Epithelial cell of proximal tubule (primary cell): ENCODE measurements around the gene NUDT16L1. TPM values are rescaled to one million over a fixed set of nuclear protein-coding genes. Genes with fewer than 3 reads are reported as not detected.
"Not testable (repeated sequence)": the region's sequence is repeated elsewhere in the genome, so short reads cannot be mapped to it uniquely, and the experiment has no call there.

Experiments
- DNase-seq: peaks from one replicate; pipeline ENCODE4 v3.0.0-alpha.2; 2011; ENCODE audit warnings: low read depth
- H3K4me3 ChIP-seq: 2 replicates; pipeline ENCODE4 v1.5.1; 2011; ENCODE audit warnings: low read depth, mild to moderate bottlenecking, low read length
- total RNA-seq: library from RNA; depleted of rRNA; stranded (reverse); fragments of >200 nt; gene quantifications from 2 replicates; pipeline ENCODE4 v1.2.3, GENCODE V29; 2015
- TF ChIP-seq, protein P1 (sequence below): conservative IDR thresholded peaks from 2 replicates; pipeline ENCODE4 v1.5.1; 2012; ENCODE audit warnings: low read depth, mild to moderate bottlenecking, low read length

Gene NUDT16L1
- total RNA-seq = 23.8 and 37.4 TPM in 2 replicates

DNA sequence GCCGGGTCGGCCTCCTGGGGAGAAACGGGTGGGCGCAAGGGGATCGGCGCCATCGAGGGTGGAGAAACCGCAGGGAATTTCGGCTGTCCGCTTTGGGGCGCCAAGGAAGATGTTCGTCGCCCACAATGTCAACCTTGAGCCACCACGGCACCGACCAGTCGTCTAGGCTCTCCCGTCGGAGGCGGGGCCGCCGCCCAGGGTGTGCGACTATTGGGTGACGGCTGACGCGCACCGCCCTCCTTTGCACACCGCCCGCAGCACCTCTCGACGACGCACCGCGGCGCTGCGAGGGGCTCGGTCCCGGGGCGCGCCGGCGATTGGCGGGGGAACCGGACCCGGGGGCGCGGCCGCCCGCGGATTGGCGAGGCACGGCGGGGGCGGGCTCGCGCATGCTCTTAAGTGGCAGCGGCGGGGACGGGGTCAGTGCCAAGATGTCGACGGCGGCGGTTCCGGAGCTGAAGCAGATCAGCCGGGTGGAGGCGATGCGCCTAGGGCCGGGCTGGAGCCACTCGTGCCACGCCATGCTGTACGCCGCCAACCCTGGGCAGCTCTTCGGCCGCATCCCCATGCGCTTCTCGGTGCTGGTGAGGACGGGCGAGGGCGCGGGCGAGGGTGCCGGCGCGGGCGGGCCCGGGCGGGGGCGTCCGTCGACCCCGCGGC lies at the start of gene NUDT16L1:
Gene NUDT16L1 (plus strand): TSS at position 267 of the 660 bp plus-strand sequence. CDS start 165 bp downstream, at position 432.
- no peak for DNase-seq
- TF ChIP-seq, protein P1, sequence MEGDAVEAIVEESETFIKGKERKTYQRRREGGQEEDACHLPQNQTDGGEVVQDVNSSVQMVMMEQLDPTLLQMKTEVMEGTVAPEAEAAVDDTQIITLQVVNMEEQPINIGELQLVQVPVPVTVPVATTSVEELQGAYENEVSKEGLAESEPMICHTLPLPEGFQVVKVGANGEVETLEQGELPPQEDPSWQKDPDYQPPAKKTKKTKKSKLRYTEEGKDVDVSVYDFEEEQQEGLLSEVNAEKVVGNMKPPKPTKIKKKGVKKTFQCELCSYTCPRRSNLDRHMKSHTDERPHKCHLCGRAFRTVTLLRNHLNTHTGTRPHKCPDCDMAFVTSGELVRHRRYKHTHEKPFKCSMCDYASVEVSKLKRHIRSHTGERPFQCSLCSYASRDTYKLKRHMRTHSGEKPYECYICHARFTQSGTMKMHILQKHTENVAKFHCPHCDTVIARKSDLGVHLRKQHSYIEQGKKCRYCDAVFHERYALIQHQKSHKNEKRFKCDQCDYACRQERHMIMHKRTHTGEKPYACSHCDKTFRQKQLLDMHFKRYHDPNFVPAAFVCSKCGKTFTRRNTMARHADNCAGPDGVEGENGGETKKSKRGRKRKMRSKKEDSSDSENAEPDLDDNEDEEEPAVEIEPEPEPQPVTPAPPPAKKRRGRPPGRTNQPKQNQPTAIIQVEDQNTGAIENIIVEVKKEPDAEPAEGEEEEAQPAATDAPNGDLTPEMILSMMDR = no peak
- peak within 1 kb of the TSS; percentile 85 for H3K4me3 ChIP-seq

DNA sequence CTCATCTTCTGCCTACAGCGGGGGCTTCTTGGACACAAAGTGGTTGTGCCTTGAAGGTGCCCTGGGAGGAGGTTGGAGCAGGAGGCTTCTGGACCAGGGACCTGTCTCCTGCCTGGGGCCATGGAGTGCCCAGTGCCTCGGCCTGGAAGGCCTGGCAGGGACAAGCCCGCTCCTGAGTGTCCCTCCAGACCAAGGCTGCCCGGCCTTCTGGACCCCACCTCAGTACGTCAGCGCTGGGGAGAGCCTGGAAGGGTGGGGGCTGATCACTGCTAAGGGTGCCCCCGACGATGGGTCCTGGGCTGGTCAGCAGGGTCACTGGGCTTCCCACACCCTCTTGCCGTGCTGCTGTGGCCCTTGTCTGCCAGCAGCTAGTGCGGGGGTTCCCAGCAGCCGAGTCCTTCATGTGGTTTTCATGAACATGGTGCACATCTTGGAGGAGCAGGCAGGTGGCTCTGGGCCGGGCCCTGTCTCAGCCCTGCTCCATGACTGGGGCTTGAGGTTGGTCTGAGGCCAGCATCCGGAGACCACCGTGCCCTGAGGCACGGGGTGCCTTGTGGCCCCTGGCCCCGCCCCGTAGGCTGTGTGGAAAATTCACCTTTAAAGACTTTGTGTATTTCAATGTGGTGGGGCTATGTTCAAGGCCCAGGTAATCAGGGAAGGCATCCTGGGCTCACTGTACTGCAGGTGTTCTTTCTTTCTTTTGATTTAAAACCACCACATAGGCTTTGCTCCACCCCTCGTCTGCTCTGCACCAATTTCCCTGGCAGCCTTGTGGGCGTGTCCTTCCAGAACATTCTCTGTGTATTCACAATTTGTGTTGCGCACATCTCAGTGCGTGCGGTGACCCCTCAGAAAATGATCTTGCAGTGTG lies 46.4 kb upstream of the NUDT16L1 start:
- no peak overlapping the region for H3K4me3 ChIP-seq
- no peak for DNase-seq
- TF ChIP-seq, protein P1 = no peak

DNA sequence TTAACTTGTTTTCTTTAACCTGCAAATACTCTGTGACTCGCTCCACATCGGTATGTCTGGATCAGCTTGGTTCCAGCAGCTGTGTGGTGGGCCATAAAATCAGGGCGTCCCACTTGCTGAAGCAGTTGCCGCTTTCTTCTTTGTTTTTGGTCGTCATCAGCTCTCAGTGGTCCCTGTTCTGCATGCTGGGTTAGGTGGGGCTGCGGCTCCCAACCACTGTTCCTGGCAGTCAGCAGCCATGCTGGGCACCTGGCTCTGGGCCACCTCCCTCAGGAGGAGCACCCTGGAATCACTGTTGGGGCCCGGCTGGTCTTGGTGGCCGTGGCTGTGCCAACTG lies 45.8 kb upstream of the NUDT16L1 start:
- TF ChIP-seq, protein P1 = no peak
- no peak for DNase-seq
- no peak overlapping the region for H3K4me3 ChIP-seq

DNA sequence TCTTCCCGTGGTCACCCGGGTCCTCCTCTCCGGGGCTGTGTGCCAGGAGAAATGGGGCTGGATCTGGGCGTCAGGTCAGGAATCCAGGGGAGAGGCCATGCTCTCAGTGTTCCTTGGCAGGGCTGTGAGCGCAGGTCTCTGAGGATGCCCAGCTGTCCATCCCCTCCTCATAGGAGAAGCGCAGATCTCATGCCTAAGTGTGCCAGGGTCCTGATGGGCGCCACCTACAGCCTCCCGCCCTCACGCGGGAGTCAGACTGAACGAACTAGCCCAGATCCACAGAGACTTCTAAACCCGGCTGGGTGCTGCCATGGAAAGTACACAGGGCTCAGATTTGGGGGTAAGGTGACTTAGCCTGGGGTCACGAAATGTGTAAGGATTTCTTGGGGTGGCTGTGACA lies 44.4 kb upstream of the NUDT16L1 start:
- DNase-seq = no peak
- TF ChIP-seq, protein P1 = no peak
- no peak overlapping the region for H3K4me3 ChIP-seq

DNA sequence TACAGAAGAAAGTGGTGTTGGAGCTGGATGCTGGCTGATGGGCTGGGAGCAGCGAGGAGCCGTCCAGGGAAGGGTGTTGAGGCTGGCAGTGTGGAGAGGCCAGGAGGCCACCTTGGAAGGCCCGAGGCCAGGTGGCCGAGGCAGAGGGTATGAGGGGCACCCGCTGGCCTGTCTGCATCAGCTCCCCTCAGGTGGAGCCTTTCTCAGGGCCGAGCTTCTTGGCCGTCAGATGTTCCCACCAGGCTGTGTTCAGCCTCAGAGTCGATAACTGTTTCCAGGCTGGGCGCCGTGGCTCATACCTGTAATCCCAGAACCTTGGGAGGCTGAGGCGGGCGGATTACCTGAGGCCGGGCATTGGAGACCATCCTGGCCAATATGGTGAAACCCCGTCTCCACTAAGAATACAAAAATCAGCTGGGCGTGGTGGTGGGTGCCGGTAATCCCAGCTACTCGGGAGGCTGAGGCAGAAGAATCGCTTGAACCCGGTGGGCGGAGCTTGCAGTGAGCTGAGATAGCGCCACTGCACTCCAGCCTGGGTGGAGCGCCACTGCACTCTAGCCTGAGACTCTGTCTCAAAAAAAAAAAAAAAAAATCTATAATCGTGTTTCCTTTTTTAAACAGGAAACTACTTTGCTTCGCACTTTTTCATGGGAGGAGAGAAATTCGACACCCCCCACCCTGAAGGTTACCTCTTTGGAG lies 43.5 kb upstream of the NUDT16L1 start:
- TF ChIP-seq, protein P1 = no peak
- no peak overlapping the region for H3K4me3 ChIP-seq
- DNase-seq = no peak

DNA sequence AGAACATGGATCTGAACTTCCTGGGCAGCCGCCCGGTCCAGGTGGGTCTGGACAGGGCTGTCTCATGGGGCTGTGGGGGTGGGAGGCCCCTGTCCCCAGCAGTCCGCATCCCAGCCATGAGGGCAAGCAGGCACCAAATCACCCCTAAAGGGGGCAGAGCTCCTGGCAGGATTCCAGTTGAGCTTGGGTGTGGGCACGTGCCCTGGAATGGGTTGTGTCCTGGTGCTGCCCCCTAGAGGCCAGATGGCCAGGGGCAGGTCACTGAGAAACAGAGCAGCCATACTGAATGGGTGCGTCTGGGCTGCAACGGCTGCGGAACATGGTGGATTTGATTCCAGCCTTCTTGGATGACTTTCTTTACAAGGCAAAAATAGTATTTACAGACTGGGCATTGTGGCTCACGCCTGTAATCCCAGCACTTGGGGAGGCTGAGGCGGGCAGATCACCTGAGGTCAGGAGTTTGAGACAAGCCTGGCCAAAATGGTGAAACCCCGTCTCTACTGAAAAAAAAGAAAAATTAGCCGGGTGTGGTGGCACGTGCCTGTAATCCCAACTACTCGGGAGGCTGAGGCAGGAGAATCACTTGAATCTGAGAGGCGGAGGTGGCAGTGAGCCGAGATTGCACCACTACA lies 42.8 kb upstream of the NUDT16L1 start:
- H3K4me3 ChIP-seq, DNase-seq: not testable (repeated sequence)
- TF ChIP-seq, protein P1 = peak; percentile 87
